Measurements from ENCODE around the gene COX6A1. TPM values are rescaled to one million over a fixed set of nuclear protein-coding genes. Genes with fewer than 3 reads are reported as not detected.

The COX6A1 gene
- total and polyA plus RNA-seq, 2 donors (not counting 3 experiments of a cell fraction or from before 2014, with no cell fraction given), result 299 to 1,327 TPM

- CTCF ChIA-PET, result interaction anchor here (0.8 kb wide), 1 partner anchor 106 kb away, joined by 3 read pairs; no protein-coding TSS in a partner anchor
- no peak overlapping the region for H3K4me3 ChIP-seq (replicated peaks in 1 of 3; ENCODE audit: insufficient read depth in 1 of 3, low read depth in 1 of 3, low read length in 3 of 3)
- H3K4me2 ChIP-seq (ENCODE audit: insufficient read depth, low read length), result no peak overlapping the region
- H3K9me1 ChIP-seq (replicated peaks; ENCODE audit: control insufficient read depth, extremely low read depth, insufficient read depth, low read length), result no peaks in the 10 kb centered on the region
- DNase-seq (ENCODE audit: low read depth, low spot score), result no peak
- no peaks in the 10 kb centered on the region for H3K4me1 ChIP-seq (ENCODE audit: control insufficient read depth, extremely low read depth, insufficient read depth, low read length)
- no peak overlapping the region for H2AFZ ChIP-seq (ENCODE audit: low read depth, low read length)
- intact Hi-C loops (cut with micrococcal nuclease) (no loop called here), dilution Hi-C loops (cut with MboI; ENCODE audit: extremely low pct_ligation_motif_present, low sequenced_read_pairs) (no loop called here)
- BruUV-seq (replicated peaks), result no TSS peak
- peaks cover 0 to 5% of the 10 kb centered on the region in 2 experiments for H3K27me3 ChIP-seq (ENCODE audit: control insufficient read depth in 2 of 2, insufficient read depth in 2 of 2, low read length in 2 of 2)
- H3K79me2 ChIP-seq (ENCODE audit: control insufficient read depth, insufficient read depth, low read length), result no peaks in the 10 kb centered on the region
- H4K20me1 ChIP-seq (replicated peaks; ENCODE audit: control insufficient read depth, extremely low read depth, insufficient read depth, low read length), result no peaks in the 10 kb centered on the region
- H3K36me3 ChIP-seq (ENCODE audit: control insufficient read depth in 2 of 2, extremely low read depth in 1 of 2, insufficient read depth in 2 of 2, low read length in 2 of 2), result no peaks in the 10 kb centered on the region
- POLR2A ChIA-PET, result no interaction called here
- H3K9me3 ChIP-seq (replicated peaks; ENCODE audit: control insufficient read depth, insufficient read depth, low read length), result no peaks in the 10 kb centered on the region
- no peak overlapping the region for H3K9ac ChIP-seq (replicated peaks; ENCODE audit: extremely low read depth, insufficient read depth, low read length)
- TF ChIP-seq MYC (IDR thresholded peaks at IDR 0.05; ENCODE audit: low read depth, low read length), result no peak
- no peak for TF ChIP-seq MAX (IDR thresholded peaks at IDR 0.05; ENCODE audit: insufficient read depth, insufficient read length)
- TF ChIP-seq FOS (IDR thresholded peaks at IDR 0.05; ENCODE audit: borderline replicate concordance, insufficient read depth, low read length), result no peak
- no peak for TF ChIP-seq EZH2 (IDR thresholded peaks at IDR 0.05; ENCODE audit: borderline replicate concordance, low read depth, low read length, severe bottlenecking)
- no peak for TF ChIP-seq CTCF (IDR thresholded peaks at IDR 0.05; ENCODE audit: extremely low read depth in 1 of 2, insufficient read depth in 1 of 2, low read depth in 1 of 2, low read length in 2 of 2)
- no peak for TF ChIP-seq POLR2AphosphoS5 (IDR thresholded peaks at IDR 0.05; ENCODE audit: insufficient read depth, low read depth, low read length)
- FAIRE-seq, result no peak
- H3K27ac ChIP-seq (ENCODE audit: insufficient read depth, low read depth, low read length), result no peak overlapping the region
Observed at GRCh38 chr12:120403869-120404268, 34.0 kb upstream of the COX6A1 start.
